HG03159 (cell line): ENCODE results near the gene LIPJ.

Source experiments
- ATAC-seq: cut with Tn5 transposase; IDR thresholded peaks from one replicate; pipeline ENCODE4 v1.9.1; 2021; ENCODE audit warnings: mild to moderate bottlenecking, moderate library complexity; ENCODE audit not compliant: unreplicated experiment

Gene LIPJ, protein sequence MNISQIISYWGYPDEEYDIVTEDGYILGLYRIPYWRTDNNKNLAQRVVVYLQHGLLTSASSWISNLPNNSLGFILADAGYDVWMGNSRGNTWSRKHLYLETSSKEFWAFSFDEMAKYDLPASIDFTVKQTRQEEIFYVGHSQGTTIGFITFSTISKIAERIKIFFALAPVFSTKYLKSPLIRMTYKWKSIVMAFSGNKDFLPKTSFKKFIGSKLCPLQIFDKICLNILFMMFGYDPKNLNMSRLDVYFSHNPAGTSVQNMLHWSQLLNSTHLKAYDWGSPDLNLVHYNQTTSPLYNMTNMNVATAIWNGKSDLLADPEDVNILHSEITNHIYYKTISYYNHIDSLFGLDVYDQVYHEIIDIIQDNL

DNA sequence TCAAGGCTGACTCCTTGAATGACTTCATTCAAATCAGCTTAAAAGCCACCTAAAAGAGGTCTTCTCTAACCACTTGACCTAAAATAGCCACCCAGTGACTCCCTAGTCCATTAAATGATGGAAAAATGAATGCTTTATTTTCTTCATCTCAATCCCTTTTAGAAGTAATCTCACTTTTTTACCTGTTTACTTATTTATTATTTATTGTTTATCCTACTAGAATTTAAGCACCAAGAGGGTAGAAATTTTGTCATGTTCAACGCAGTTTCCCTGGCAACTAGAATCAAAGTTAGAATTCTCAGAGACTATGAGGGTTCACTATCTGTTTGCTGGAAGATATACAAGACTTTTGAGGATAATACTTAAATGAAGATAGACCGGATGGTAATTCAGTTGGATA lies at the start of gene LIPJ:
Gene LIPJ, plus strand, starts transcription at position 301 of the 400 bp plus-strand sequence. CDS start 3,926 bp downstream, outside the sequence.
- ATAC-seq = no peak

DNA sequence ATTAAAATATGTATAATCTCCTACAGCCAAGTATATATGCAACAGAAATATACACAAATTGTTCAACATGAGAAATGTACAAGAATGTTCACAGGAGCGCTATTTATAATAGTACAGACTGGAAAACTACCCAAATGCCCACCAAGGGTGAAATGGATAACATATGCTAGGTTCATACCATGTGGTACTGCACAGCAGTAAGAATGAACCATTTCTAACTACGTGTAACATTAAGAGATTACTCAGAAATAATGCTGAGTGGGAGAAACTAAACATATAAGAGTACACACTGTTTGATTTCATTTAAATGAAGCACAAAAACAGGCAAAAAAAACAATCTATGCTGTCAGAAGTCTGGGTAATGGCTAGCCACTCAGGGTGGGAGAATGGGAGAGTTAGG lies 49.2 kb upstream of the LIPJ start:
- no peak for ATAC-seq

DNA sequence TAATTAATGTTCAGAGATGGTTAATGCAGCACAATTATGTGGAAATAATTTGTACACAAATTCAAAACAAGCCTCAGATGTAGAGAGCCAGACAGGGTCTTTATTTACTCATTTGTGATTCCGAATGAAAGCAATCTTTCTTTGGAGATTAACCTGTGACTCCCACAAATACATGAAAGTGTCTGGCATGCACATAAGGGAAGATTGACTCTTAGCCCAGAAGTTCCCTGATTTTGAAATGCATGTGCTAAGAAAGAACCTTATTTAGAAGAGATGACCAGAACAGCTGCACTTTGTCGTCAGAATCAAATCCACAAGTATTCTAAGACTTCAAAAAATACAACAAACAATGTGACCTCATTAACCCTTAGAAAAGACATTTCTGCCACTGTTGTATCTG lies 48.5 kb upstream of the LIPJ start:
- ATAC-seq = no peak

DNA sequence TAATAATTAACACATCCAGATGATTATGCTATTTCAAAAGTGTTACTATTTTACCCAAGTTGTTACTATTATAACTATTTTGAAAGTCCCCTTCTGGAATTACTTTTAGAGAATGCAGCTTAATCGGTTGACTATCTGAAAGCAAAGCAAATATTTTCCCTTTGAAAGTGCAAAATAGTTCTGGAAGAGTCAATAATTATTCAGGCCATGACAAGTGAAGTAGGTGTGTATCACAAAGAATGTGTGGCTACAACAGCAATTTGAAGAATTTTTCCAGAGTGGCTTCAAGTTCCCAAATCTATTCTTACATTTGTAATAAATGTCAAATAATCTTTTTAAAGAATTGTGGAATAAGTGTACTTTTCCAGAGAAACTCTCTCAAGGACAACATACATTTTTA lies 46.2 kb upstream of the LIPJ start:
- no peak for ATAC-seq

DNA sequence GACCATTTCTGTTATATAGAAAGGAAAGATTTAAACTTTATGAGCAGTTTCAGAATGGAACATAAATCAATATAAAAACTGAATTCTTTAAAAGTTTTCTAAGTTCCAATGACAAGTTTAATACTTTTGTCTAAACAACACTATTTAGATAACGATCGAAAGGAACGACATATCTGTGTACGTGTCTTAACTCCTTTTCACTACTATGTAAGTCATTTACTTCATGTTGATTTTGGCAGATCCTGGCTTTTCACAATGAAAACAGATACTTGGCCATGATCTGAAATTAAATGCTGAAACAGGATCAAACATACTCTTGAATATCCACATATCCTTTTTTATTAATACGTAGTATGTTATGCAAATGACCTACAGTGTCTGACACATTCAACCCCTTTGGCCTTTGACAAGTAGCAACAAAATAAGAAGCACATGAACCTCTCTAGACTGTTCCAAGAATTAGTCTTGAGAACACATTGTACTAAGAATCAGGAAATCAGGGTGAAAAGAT lies 45.4 kb upstream of the LIPJ start:
- ATAC-seq = no peak

DNA sequence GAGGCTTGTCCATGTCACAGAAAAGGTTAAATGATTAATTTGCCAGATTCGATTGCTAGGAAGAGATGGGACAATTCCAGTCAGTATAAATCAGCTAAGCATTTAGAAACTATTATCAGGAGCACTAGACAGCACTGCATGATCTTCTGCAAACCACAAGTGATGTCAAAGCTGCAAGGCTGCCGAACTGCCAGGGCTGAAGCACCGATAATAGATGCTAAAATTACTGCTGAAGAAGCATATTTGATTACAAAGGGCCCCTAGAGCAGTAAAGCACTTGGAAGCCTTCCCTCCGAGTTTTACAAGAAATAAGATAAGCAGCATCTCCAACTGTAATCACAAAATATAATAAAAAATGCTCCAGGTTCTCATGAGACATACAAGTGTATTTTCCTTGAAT lies 44.0 kb upstream of the LIPJ start:
- no peak for ATAC-seq

DNA sequence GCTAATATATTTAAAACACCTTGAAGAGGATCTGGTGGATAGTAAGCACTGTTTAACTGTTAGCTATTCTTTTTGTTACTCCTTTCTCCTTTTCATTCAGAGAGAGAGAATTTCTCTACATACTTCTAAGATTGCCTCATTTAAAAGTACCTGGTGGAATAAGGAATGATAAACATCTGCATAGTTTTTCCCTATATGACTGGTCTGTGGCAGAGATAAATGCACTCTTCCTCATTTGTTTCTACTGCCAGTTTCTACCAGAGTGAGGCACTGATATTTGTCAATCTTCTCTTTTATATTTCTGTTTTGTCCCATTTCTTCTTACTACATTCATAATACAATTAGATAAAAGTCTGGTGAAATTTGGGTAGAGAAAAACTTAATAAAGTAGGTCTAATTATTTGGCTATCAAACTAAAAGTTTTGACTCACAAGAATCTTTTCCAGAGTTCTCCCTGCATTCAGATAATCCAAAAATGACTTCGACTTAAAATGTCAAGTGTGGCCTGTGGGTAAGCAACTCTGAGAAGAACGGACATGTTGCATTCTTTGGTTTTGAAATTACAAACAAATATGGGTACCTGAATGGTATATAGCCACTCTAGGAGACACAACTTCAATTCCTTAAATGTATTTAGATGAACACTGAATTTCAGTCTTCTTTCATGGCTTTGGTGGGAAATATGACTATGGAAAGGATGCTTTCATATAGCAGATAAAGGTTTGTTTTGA lies 42.3 kb upstream of the LIPJ start:
- no peak for ATAC-seq

DNA sequence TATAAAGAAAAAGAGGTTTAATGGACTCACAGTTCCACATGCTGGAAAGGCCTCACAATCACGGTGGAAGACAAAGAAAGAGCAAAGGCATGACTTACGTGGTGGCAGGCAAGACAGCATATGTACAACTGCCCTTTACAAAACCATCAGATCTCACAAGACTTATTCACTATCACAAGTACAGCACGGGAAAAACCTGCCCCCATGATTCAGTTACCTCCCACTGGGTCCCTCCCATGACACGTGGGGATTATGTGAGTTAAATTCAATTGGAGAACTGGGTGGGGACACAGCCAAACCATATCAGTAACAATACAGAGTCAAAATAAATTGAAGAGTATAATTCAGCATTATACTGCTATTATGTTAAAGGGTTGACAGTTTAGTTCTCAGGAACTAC lies 41.2 kb upstream of the LIPJ start:
- ATAC-seq = no peak

DNA sequence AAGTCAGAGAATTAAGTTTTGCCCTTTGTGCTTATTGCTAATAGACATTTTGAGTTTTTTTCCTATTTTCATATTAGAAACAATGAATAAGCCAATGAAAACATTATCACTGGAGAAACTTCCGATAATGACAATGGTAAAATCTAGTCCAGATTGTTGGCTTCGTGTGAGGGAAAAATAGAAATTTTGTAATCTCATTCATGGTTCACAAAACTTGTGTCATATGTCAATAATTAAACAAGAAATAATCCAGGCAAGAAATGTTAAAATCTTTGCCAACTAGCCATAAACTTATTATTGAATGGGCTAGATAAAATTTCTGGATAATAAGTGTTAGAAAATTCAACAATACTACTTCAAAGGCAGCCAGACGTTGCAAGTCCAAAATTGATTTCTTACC lies 40.1 kb upstream of the LIPJ start:
- ATAC-seq = no peak

DNA sequence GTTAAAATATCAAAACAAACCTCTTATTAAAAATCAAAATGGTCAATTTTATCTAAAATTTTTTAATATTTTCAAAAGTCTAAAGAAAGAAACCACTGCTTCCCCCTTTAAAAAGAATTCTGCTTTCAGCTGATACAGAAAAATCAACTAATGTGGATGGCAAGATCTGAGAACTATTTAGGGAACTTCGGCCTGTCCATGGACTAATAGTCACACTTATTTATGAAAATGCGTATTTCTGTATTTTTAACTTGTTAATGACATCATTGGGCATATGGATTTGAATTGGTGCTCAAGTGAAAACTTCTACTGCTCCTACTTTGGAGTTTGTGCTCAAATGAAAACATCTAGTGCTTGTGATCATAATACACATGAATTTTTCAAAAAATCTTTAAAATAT lies 35.3 kb upstream of the LIPJ start:
- ATAC-seq = no peak

DNA sequence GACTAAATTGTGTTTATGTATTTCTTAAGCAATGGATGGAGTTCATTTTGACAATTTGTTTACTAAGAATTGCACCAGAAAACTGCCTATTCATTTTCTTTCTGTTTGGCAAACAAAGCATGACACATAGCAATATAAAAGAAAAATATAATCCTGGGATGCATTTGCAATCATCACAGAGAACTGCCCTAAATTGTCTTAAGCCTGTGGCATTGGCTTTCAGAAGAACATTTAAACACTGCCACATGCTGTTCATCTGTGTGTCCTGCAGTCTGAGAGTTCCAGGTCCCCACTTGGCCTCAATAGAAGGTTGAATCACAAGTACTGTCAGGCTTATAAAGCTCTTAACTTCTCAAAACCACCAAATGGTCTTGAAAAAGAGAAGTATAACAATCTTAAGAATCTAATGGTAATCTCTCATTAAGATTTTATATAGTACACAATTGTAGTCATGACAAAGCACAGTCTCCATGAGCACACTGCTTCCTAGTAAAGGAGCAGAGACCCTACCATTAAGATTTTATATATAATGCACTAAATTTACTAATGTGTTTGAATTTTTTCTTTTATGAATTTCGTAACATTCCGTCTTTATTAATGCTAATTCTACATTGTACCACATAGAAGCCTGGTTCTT lies 33.3 kb upstream of the LIPJ start:
- ATAC-seq = peak; percentile 83

DNA sequence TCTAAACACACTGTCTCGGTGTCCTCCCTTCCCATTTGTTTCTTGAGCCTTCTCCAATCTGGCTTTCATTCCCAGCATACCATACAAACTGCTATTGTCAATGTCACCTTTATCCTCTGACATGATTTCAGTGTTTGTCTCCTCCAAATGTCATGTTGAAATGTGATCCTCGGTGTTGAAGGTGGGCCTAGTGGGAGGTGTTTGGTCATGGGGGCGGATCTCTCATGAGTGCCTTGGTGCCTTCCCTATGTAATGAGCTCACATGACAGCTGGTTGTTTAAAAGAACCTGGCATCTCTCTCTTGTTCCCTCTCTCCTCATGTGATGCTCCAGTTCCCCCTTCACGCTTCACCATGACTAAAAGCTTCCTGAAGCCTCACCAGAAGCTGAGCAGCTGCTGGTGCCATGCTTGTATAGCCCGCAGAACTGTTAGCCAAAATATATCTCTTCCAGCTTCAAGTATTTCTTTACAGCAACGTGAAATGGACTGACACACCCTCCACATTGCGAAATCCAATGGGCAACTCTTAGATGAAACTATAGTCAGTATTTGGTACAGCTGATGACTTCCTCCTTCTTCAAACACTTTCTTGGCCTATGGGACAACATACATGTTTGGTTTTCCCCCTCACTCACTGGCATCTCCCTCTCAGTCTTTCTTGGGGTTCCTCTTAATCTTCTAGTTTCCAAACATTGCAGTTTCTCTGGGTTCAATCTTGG lies 31.2 kb upstream of the LIPJ start:
- no peak for ATAC-seq

DNA sequence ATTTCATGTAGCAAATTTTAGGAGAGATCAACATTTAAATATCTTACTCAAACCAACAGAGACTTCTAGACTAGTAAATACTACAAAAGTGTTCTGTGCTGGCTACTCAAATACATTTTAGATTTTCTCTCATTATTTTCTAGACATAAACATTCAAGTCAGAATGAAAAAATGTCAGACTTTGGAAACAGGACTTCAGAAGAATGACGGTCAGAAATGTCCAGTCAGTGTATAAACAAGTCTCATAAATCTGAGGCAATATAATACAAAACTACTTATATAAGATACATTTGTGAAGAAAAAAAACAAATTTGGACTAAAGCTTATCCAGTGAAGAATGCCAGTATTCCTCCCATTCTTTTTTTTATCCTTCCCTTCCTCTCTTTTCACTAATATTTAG lies 29.3 kb upstream of the LIPJ start:
- no peak for ATAC-seq

DNA sequence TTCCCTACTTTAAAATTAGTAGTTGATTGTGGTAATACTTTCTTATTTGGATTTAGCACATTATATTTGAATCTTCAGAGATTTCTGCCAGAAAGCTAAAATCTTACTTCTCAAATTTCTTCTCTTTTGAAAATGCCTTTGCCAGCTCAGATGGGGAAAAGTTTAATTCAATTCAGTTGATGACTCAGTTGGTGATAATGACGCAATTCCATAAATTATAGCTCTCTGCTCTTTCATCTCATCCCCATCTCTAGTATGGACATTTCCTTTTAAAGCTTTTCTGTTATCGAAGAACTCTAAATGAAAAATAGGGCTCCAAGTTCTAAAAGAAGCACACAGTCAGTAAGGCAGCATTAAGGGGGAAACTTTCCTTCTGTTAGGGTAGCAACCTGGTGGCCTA lies 28.9 kb upstream of the LIPJ start:
- ATAC-seq = no peak

DNA sequence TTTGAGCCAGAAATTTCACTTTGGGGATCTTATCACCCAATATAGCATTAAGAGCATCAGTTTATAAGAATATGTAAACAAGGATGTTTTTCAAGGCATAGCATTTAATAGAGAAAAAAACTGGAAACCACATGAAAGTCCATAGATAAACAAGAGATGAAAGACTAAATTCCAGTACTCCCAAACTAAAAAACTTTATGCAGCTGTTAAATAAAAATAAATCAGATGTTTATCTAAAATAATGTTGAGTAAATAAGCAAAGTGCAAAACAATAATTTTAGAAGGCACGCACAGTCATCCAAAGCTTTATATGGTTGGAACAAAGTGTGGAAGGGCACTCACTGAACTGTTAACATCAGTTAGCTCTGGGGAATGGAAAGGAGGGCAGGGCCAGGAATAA lies 24.4 kb upstream of the LIPJ start:
- ATAC-seq = no peak

DNA sequence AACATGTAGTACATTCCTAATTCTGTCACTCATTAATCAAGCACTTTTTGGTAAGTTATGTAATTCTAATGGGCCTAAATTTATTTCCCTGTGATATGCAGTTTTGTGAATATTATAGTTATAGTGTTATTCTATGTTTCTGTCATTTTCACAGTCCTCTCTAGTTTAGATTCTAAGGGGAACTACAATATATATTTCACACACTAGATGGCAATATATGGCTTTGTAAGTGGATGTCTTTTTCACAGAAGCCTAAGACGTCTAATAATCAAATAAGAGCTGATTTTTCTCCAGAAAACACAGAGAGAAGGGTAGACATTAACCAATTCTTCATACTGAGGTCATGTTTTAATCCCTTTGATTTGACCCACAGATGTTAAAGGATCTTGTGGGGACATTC lies 21.5 kb upstream of the LIPJ start:
- no peak for ATAC-seq

DNA sequence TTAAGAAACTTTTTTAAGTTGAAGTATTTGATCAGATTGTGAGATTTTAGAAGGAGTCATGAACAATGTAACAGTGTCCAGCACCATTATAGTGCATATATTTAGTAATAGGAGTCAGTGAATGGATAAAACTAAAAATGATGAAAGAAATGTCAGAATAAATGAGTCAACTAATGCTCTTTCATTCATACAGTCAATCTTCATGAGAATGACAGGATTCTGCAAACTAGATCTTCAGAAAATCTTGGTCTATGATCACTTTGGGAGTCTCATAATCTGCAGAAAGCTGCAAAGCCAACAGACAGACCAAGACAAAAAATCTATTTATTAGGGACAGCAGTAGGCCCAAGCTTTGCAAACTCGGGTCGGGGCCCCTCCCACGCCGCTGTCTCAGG lies 4.2 kb upstream of the LIPJ start:
- peak; percentile 14 for ATAC-seq

DNA sequence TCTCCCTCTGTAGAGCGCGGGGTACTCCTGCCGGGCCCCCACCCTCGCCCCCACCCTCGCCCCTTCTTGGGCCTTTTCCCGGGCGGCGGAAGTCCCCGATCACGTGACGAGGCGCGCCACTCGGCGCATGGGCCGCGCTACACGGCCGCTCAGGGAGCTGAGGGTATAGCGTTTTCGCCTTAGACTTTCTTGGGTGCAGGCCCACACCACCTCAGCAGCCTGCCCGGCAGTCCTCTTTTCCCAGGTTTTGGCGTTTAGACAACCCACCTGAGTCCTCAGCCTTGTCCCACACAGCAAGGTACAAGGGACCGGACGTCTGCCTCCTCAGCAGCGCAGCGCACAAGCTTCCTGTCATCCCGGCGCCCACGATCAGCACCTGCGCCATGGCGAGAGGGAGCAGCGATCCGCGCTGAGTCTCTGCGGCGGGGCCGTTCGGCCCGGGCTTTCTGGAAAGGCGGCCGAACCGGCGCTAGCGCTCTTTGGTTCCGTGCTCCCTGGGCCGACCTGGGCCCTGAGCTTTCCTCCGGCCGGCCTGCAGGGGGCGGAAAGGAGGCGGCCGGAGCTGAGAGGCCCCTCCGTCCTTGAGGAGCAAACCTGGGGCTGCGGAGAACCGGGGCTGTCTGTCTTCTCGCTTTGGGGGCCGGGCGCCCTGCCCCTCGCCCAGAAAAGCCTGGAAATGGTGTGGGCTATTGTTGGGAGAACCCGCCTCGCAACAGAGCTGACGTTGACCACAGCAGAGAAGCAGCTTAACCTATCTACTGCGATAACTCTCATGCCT lies 3.6 kb upstream of the LIPJ start, which contains the start of gene RNLS:
Gene RNLS, minus strand, starts transcription at position 513 of the 778 bp plus-strand sequence.
- peak; percentile 82 for ATAC-seq

DNA sequence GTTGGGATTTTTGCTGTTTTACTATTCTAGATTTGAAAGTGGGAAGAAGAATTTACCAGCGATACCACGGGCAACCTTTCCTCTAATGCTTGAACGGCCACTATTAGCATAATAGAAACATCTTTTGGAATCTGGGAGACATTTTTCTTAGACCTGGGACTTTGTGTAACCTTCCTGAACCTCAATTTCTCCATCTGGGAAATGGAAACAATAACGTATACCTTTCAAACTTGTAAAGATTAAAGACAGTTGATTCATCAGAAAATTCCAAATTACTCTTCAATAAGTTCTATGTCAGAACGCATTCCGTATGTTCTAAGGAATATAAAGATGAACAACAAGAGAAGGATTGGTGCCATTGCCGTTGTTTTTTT lies 3.0 kb upstream of the LIPJ start:
- ATAC-seq = no peak

DNA sequence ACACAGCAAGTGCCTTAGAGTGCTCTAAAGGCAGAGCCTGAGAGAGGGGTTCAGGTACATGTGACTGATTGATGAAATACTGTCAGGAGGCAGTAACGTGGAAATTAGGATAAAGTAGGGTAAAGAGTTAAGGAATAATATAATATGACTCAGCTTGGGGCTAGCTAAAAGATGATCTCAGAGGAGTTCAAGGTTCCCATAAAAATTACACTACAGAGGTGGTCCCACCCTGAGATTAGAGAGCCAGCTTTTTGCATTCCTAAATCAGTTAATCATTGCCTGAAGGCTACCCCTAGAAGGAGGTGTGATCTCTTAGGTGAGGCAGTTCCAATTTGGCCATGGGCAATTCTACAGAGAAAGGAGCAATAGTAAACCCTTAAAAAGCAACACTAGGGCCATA lies 5.8 kb downstream of the LIPJ start:
- no peak for ATAC-seq
